Measurements from ENCODE around the gene SLX4IP. TPM values are rescaled to one million over a fixed set of nuclear protein-coding genes. Genes with fewer than 3 reads are reported as not detected.

Gene SLX4IP
- total and polyA plus RNA-seq, 7 donors: 0.20 to 1.9 (median 0.86) TPM

DNA sequence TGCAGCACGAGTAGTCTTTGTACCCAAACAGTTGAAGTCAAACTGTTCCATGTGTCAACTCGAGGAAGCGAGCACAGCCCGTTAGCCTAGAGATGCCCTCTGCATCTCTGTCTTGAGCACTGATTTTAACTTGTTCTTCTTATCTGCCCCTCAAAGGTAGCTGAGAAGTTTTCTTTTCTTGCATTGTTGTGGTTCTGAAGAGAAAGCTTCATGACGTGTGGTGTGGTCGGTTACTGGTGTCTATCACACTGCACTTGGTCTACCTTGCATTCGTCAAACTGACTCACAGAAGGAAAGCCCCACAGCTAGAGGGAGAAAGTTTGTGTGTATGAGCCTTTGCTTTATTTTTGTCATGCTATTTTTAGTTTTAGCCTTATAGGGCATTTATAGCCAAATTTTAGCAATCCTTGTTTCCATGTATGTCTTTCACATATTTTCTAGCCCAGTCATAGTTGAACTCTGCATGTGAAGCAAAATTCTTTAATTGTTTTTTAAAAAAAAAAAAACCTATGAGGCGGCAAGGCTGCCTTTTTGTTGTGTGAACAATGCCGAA is 123.6 kb downstream of the SLX4IP start:
- H3K27me3 ChIP-seq (ENCODE audit: insufficient read depth in 3 of 3, low read length in 2 of 3): no peaks in the 10 kb centered on the region
- H3K9me3 ChIP-seq: no peaks in the 10 kb centered on the region
- no peaks in the 10 kb centered on the region for H3K4me1 ChIP-seq
- ATAC-seq (no peak), DNase-seq (no peak)
- intact Hi-C loops (cut with DNase I): loop anchor here in 1 of 2 donors (5.0 to 10.0 kb wide), 2 partner anchors 646 to 714 kb away; no protein-coding TSS in a partner anchor
- TF ChIP-seq, protein P1, sequence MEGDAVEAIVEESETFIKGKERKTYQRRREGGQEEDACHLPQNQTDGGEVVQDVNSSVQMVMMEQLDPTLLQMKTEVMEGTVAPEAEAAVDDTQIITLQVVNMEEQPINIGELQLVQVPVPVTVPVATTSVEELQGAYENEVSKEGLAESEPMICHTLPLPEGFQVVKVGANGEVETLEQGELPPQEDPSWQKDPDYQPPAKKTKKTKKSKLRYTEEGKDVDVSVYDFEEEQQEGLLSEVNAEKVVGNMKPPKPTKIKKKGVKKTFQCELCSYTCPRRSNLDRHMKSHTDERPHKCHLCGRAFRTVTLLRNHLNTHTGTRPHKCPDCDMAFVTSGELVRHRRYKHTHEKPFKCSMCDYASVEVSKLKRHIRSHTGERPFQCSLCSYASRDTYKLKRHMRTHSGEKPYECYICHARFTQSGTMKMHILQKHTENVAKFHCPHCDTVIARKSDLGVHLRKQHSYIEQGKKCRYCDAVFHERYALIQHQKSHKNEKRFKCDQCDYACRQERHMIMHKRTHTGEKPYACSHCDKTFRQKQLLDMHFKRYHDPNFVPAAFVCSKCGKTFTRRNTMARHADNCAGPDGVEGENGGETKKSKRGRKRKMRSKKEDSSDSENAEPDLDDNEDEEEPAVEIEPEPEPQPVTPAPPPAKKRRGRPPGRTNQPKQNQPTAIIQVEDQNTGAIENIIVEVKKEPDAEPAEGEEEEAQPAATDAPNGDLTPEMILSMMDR (IDR thresholded peaks at IDR 0.05): no peak
- no peak overlapping the region for H3K4me3 ChIP-seq
- 85 to 88% (median 86%) methylated on average over 9 of the region's 9 CpGs for WGBS, 3 donors
- no peaks in the 10 kb centered on the region for H3K36me3 ChIP-seq (ENCODE audit: insufficient read depth in 1 of 2, low read depth in 1 of 2)
- no peak overlapping the region for H3K27ac ChIP-seq

DNA sequence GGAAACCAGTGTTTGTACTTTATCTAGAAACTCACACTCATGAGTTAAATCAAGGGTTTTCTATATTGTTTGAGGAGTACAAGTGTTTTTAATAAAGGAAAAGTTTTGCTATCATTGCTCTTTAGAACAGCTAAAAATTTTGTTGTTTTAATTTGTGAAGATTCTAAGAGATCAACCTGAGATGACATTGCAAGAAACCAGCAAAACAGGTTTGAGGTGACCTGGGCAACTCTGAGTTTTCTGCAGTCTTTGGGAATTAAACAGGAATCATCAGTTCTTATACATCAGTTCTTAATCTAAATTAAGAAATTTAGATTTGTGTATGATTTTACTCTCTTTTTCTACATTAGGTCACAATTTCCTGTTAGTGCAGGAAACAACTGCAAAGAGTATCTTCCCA is 124.2 kb downstream of the SLX4IP start:
- Histone ChIP-seq H3K36me3 (ENCODE audit: insufficient read depth in 1 of 2, low read depth in 1 of 2) (no peaks in the 10 kb centered on the region), H3K4me3 (no peak overlapping the region), H3K4me1 (no peaks in the 10 kb centered on the region), H3K27ac (no peak overlapping the region), H3K27me3 (ENCODE audit: insufficient read depth in 3 of 3, low read length in 2 of 3) (no peaks in the 10 kb centered on the region), H3K9me3 (no peaks in the 10 kb centered on the region)
- ATAC-seq (no peak), DNase-seq (no peak)
- TF ChIP-seq, protein P1 (IDR thresholded peaks at IDR 0.05): no peak
- intact Hi-C loops (cut with DNase I): loop anchor here in 1 of 2 donors (5.0 to 10.0 kb wide), 2 partner anchors 646 to 713 kb away; no protein-coding TSS in a partner anchor

DNA sequence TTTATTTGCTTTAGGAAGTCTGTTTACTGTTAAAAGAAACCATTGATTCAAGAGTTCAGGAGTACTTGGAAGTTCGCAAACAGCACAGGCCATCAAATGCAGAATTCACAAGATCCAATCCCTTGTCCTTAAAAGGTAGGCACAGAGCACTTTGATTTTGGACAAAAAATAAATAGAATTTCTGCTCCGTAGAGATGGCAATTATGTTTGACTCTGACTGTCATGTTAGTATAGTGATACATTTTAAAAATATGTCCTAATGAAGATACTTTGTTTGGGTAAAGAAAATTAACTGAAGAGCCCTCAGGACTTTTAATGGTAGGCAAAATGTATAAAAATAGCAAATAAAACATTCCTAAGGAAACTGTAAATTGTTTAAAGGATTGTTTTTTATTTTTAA is 125.6 kb downstream of the SLX4IP start:
- WGBS, 3 donors: 93 to 96% (median 94%) methylated on average over 2 of the region's 2 CpGs
- Histone ChIP-seq H3K36me3 (ENCODE audit: insufficient read depth in 1 of 2, low read depth in 1 of 2) (no peaks in the 10 kb centered on the region), H3K4me3 (no peak overlapping the region), H3K4me1 (no peaks in the 10 kb centered on the region), H3K9me3 (no peaks in the 10 kb centered on the region), H3K27me3 (ENCODE audit: insufficient read depth in 3 of 3, low read length in 2 of 3) (no peaks in the 10 kb centered on the region), H3K27ac (no peak overlapping the region)
- ATAC-seq: no peak
- intact Hi-C loops (cut with DNase I): no loop called here
- DNase-seq: no peak
- TF ChIP-seq, protein P1 (IDR thresholded peaks at IDR 0.05): no peak

DNA sequence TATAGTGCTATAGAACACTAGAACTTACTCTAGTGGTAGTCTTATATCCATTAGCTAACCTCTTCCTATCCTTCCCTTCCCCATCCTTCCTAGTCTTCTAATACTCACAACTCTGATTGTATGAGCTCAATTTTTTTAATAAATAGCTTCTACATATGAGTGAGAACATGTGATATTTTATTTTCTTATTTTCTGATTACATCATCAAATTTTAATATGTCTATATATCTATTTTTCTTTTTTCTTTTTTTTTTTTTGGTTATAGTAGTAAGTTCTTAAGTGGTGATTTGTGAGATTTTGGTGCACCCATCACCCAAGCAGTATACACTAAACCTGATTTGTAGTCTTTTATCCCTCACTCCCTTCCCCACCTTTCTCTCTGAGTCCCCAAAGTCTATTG is 126.2 kb downstream of the SLX4IP start:
- Histone ChIP-seq H3K36me3 (ENCODE audit: insufficient read depth in 1 of 2, low read depth in 1 of 2) (no peaks in the 10 kb centered on the region), H3K9me3 (no peaks in the 10 kb centered on the region), H3K27ac (no peak overlapping the region), H3K27me3 (ENCODE audit: insufficient read depth in 3 of 3, low read length in 2 of 3) (no peaks in the 10 kb centered on the region), H3K4me3 (no peak overlapping the region), H3K4me1 (no peaks in the 10 kb centered on the region)
- DNase-seq (no peak), ATAC-seq (no peak)
- intact Hi-C loops (cut with DNase I): no loop called here
- TF ChIP-seq, protein P1 (IDR thresholded peaks at IDR 0.05): no peak

DNA sequence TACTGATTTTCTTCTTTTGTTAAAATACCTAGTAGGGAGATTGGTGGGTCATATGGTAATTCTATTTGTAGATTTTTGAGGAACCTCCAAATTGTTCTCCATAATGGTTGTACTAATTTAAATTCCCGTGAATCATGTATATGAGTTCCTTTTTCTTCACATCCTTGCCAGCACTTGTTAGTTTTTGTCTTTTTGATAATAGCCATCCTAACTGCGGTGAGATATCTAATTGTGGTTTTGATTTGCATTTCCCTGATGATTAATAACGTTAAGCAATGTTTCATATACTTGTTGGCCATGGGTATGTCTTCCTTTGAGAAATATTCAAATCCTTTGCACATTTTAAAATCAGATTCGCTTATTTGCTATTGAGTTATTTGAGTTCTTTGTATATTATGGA is 127.8 kb downstream of the SLX4IP start:
- ATAC-seq: no peak
- Histone ChIP-seq H3K27ac (no peak overlapping the region), H3K4me1 (no peaks in the 10 kb centered on the region), H3K9me3 (no peaks in the 10 kb centered on the region), H3K27me3 (ENCODE audit: insufficient read depth in 3 of 3, low read length in 2 of 3) (no peaks in the 10 kb centered on the region), H3K4me3 (no peak overlapping the region), H3K36me3 (ENCODE audit: insufficient read depth in 1 of 2, low read depth in 1 of 2) (no peaks in the 10 kb centered on the region)
- intact Hi-C loops (cut with DNase I): no loop called here
- TF ChIP-seq, protein P1 (IDR thresholded peaks at IDR 0.05): no peak
- no peak for DNase-seq
- 91 to 97% (median 94%) methylated on average over 4 of the region's 4 CpGs for WGBS, 3 donors
